Measurements from ENCODE around the gene CFAP46. TPM values are rescaled to one million over a fixed set of nuclear protein-coding genes. Genes with fewer than 3 reads are reported as not detected.

Gene CFAP46
- total RNA-seq, 1 donor from 2014 or later = 10.9 TPM

GRCh38 chr10:132873395-132873794 lies 69.0 kb downstream of the CFAP46 start:
- H3K9me3 Mint-ChIP-seq = peaks cover 12% of the 10 kb centered on the region
- peaks cover 8% of the 10 kb centered on the region for H3K27me3 Mint-ChIP-seq
- H3K4me3 Mint-ChIP-seq = no peak overlapping the region
- no peaks in the 10 kb centered on the region for H3K4me1 Mint-ChIP-seq (ENCODE audit: unreplicated experiment)
- H3K36me3 Mint-ChIP-seq = no peaks in the 10 kb centered on the region
- DNase-seq (ENCODE audit: extremely low spot score, unreplicated experiment) = peak; percentile 54
- no peak overlapping the region for H3K27ac Mint-ChIP-seq
- TF ChIP-seq CTCF (conservative IDR thresholded peaks at IDR 0.05) = no peak

GRCh38 chr10:132872658-132873057 lies 69.7 kb downstream of the CFAP46 start:
- no peak for TF ChIP-seq CTCF (conservative IDR thresholded peaks at IDR 0.05)
- Mint-ChIP-seq H3K4me3 (no peak overlapping the region), H3K36me3 (no peaks in the 10 kb centered on the region), H3K27ac (no peak overlapping the region), H3K27me3 (peaks cover 8% of the 10 kb centered on the region), H3K4me1 (ENCODE audit: unreplicated experiment) (no peaks in the 10 kb centered on the region), H3K9me3 (peaks cover 12% of the 10 kb centered on the region)
- peak; percentile 45 for DNase-seq (ENCODE audit: extremely low spot score, unreplicated experiment)

- Mint-ChIP-seq H3K4me1 (ENCODE audit: unreplicated experiment) (peaks cover 8% of the 10 kb centered on the region), H3K4me3 (no peak overlapping the region), H3K9me3 (peaks cover 12% of the 10 kb centered on the region), H3K27me3 (peaks cover 7% of the 10 kb centered on the region), H3K27ac (no peak overlapping the region), H3K36me3 (no peaks in the 10 kb centered on the region)
- no peak for TF ChIP-seq CTCF (conservative IDR thresholded peaks at IDR 0.05)
- peak; percentile 36 for DNase-seq (ENCODE audit: extremely low spot score, unreplicated experiment)
Observed at GRCh38 chr10:132870426-132870825, 71.9 kb downstream of the CFAP46 start.

- Mint-ChIP-seq H3K27me3 (peaks cover 4% of the 10 kb centered on the region), H3K4me3 (no peak overlapping the region), H3K9me3 (peaks cover 8% of the 10 kb centered on the region), H3K4me1 (ENCODE audit: unreplicated experiment) (peaks cover 15% of the 10 kb centered on the region), H3K27ac (no peak overlapping the region), H3K36me3 (no peaks in the 10 kb centered on the region)
- TF ChIP-seq CTCF (conservative IDR thresholded peaks at IDR 0.05) = no peak
- peak; percentile 43 for DNase-seq (ENCODE audit: extremely low spot score, unreplicated experiment)
Observed at GRCh38 chr10:132869621-132870020, 72.7 kb downstream of the CFAP46 start.

- no peak overlapping the region for H3K27ac Mint-ChIP-seq
- no peak overlapping the region for H3K4me3 Mint-ChIP-seq
- H3K9me3 Mint-ChIP-seq = peaks cover 8% of the 10 kb centered on the region
- TF ChIP-seq CTCF (conservative IDR thresholded peaks at IDR 0.05) = no peak
- H3K36me3 Mint-ChIP-seq = no peaks in the 10 kb centered on the region
- H3K4me1 Mint-ChIP-seq (ENCODE audit: unreplicated experiment) = peaks cover 15% of the 10 kb centered on the region
- DNase-seq (ENCODE audit: extremely low spot score, unreplicated experiment) = peak; percentile 59
- H3K27me3 Mint-ChIP-seq = peaks cover 4% of the 10 kb centered on the region
Observed at GRCh38 chr10:132868995-132869394, 73.4 kb downstream of the CFAP46 start.

Data from type B pancreatic cell (in vitro differentiated cells).